Duodenal mucosa (tissue), 2 donors: ENCODE measurements around the gene KLHL11.

Experiments
- H3K27ac ChIP-seq: one replicate; pipeline ENCODE4 v1.7.0; 2013; ENCODE audit warnings: low read depth, low read length
- H3K27me3 ChIP-seq, 2 donors: one replicate each; pipeline ENCODE4 v1.7.0; 2013; ENCODE audit warnings: low read length in 2 of 2, control low read depth in 1 of 2; ENCODE audit not compliant: insufficient read depth in 2 of 2, control insufficient read depth in 1 of 2
- H3K36me3 ChIP-seq, 2 donors: one replicate each; pipeline ENCODE4 v1.7.0; 2013; ENCODE audit warnings: low read length in 2 of 2, control low read depth in 1 of 2; ENCODE audit not compliant: insufficient read depth in 2 of 2, control insufficient read depth in 1 of 2
- H3K4me1 ChIP-seq, 2 donors: one replicate each; pipeline ENCODE4 v1.7.0; 2013; ENCODE audit warnings: low read length in 2 of 2, control low read depth in 1 of 2; ENCODE audit not compliant: insufficient read depth in 2 of 2, control insufficient read depth in 1 of 2
- H3K4me3 ChIP-seq, 2 donors: one replicate each; pipeline ENCODE4 v1.7.0; 2013; ENCODE audit warnings: low read length in 2 of 2, low read depth in 1 of 2
- H3K9ac ChIP-seq, 2 donors: one replicate each; pipeline ENCODE4 v1.7.0; 2013; ENCODE audit warnings: low read length in 2 of 2, low read depth in 1 of 2
- H3K9me3 ChIP-seq, 2 donors: one replicate each; pipeline ENCODE4 v1.7.0; 2013; ENCODE audit warnings: low read length in 2 of 2, control low read depth in 1 of 2; ENCODE audit not compliant: control insufficient read depth in 1 of 2

Gene KLHL11

GRCh38 chr17:41864836-41865595 is at the start of gene KLHL11:
KLHL11 (minus strand) TSS chr17:41865423; CDS start chr17:41865370, 53 bp downstream.
- Histone ChIP-seq H3K27ac (peak within 1 kb of the TSS; percentile 75), H3K9ac (peak within 1 kb of the TSS; percentile 90 to 94), H3K4me3 (peak within 1 kb of the TSS; percentile 84 to 95), H3K36me3 (peaks cover 15 to 29% of the 10 kb centered on the region in 2 donors), H3K9me3 (no peaks in the 10 kb centered on the region), H3K27me3 (no peaks in the 10 kb centered on the region), H3K4me1 (peaks cover 19 to 21% of the 10 kb centered on the region in 2 donors)

GRCh38 chr17:41915020-41915419 is 49.8 kb upstream of the KLHL11 start:
- peaks cover 30 to 47% of the 10 kb centered on the region in 2 donors for H3K4me1 ChIP-seq
- H3K27ac ChIP-seq = no peak overlapping the region
- peaks cover 23 to 37% of the 10 kb centered on the region in 2 donors for H3K36me3 ChIP-seq
- no peak overlapping the region for H3K9ac ChIP-seq
- no peaks in the 10 kb centered on the region for H3K9me3 ChIP-seq
- no peak overlapping the region for H3K4me3 ChIP-seq
- no peaks in the 10 kb centered on the region for H3K27me3 ChIP-seq

DNA sequence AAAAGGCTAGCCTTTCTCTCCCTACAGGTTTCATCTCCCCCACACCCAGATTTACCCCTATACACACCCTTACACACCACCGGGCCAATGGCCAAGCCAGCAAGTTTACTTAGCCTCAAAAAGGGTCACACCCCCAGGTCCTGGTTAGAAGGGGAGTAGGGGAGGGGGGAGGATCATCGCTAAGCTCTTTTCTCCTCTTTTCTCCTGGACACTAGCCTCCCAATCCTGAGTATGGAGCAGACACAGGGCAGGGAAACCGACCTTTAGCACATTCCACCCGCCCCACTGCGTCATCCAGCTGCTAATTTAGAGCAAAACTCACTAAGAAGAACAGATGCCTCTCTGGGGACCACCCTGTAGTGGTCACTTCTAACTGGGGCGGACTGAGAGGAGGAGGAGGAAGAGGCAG is 49.1 kb upstream of the KLHL11 start:
- Histone ChIP-seq H3K27me3 (no peaks in the 10 kb centered on the region), H3K9ac (peak overlapping the region in 1 of 2 donors; percentile 52), H3K4me3 (peak overlapping the region in 1 of 2 donors; percentile 29), H3K36me3 (peaks cover 30 to 44% of the 10 kb centered on the region in 2 donors), H3K27ac (no peak overlapping the region), H3K9me3 (no peaks in the 10 kb centered on the region), H3K4me1 (peaks cover 24 to 41% of the 10 kb centered on the region in 2 donors)

GRCh38 chr17:41913798-41914197 is 48.6 kb upstream of the KLHL11 start:
- H3K9ac ChIP-seq = peak overlapping the region in 1 of 2 donors; percentile 52
- peaks cover 23 to 44% of the 10 kb centered on the region in 2 donors for H3K4me1 ChIP-seq
- no peaks in the 10 kb centered on the region for H3K27me3 ChIP-seq
- no peak overlapping the region for H3K27ac ChIP-seq
- H3K9me3 ChIP-seq = no peaks in the 10 kb centered on the region
- H3K36me3 ChIP-seq = peaks cover 30 to 49% of the 10 kb centered on the region in 2 donors
- no peak overlapping the region for H3K4me3 ChIP-seq

DNA sequence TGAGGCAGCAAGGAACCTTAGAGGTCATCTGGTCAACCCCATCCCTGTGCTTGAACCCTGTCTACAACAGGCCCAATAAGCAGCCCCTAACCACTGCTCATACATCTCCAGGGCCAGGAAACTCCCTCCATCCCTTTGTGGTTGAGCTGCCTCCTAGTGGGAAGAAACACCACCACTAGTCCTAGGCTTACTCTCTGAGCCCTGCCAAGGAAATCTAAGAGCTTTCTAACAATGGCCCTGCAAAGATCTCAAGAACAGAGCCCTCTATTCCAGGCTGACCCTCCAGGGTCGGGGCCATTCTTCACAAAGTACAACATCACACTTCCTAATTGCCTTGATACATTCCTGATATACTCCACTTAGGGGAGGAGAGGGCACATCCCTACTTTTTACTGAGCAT is 47.7 kb upstream of the KLHL11 start:
- Histone ChIP-seq H3K9ac (no peak overlapping the region), H3K4me1 (peaks cover 29 to 49% of the 10 kb centered on the region in 2 donors), H3K4me3 (no peak overlapping the region), H3K9me3 (no peaks in the 10 kb centered on the region), H3K36me3 (peaks cover 30 to 58% of the 10 kb centered on the region in 2 donors), H3K27me3 (no peaks in the 10 kb centered on the region), H3K27ac (no peak overlapping the region)

GRCh38 chr17:41910701-41911391 is 45.6 kb upstream of the KLHL11 start:
- Histone ChIP-seq H3K36me3 (peaks cover 35 to 71% of the 10 kb centered on the region in 2 donors), H3K27me3 (no peaks in the 10 kb centered on the region), H3K9ac (no peak overlapping the region), H3K4me1 (peaks cover 39 to 53% of the 10 kb centered on the region in 2 donors), H3K27ac (no peak overlapping the region), H3K4me3 (no peak overlapping the region), H3K9me3 (no peaks in the 10 kb centered on the region)

DNA sequence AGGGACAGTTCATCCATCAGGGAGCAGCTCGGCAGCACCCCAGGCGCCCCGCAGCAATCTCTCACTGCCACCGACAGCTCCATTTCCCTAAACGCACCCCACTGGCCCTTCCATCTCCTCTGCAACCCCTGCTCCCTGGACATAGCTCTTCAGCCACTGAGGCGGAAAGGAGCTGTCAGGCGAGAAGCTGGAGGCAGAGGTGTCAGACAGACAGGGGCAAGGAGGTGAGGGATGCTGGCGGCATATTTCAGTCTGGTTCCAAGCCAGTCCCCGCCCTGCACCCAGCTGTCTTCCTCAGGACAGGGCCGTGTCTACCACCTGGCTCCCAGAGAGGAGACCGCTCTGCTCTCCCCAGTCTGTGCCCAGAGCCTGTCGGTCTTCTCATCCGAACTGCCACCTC is 43.9 kb upstream of the KLHL11 start:
- Histone ChIP-seq H3K27me3 (no peaks in the 10 kb centered on the region), H3K9me3 (no peaks in the 10 kb centered on the region), H3K9ac (no peak overlapping the region), H3K4me1 (peaks cover 44 to 53% of the 10 kb centered on the region in 2 donors), H3K27ac (no peak overlapping the region), H3K36me3 (peaks cover 50 to 88% of the 10 kb centered on the region in 2 donors), H3K4me3 (no peak overlapping the region)

GRCh38 chr17:41907633-41908539 is 42.7 kb upstream of the KLHL11 start:
- Histone ChIP-seq H3K9ac (no peak overlapping the region), H3K27ac (no peak overlapping the region), H3K4me1 (peaks cover 40 to 46% of the 10 kb centered on the region in 2 donors), H3K36me3 (peaks cover 50 to 84% of the 10 kb centered on the region in 2 donors), H3K9me3 (no peaks in the 10 kb centered on the region), H3K4me3 (no peak overlapping the region), H3K27me3 (no peaks in the 10 kb centered on the region)

GRCh38 chr17:41907185-41907556 is 41.9 kb upstream of the KLHL11 start:
- Histone ChIP-seq H3K9ac (no peak overlapping the region), H3K4me1 (peaks cover 40 to 46% of the 10 kb centered on the region in 2 donors), H3K4me3 (no peak overlapping the region), H3K36me3 (peaks cover 44 to 84% of the 10 kb centered on the region in 2 donors), H3K27me3 (no peaks in the 10 kb centered on the region), H3K9me3 (no peaks in the 10 kb centered on the region), H3K27ac (peak overlapping the region; percentile 42)
